ENCODE measurements around the gene METAP2. TPM values are rescaled to one million over a fixed set of nuclear protein-coding genes. Genes with fewer than 3 reads are reported as not detected.
"Not testable (repeated sequence)": the region's sequence is repeated elsewhere in the genome, so short reads cannot be mapped to it uniquely, and the experiment has no call there.

METAP2 gene
- total and polyA plus RNA-seq, 2 of the 8 experiments (the other 6 are each of a cell fraction or from before 2014, with no cell fraction given): 41.3 to 114 TPM

DNA sequence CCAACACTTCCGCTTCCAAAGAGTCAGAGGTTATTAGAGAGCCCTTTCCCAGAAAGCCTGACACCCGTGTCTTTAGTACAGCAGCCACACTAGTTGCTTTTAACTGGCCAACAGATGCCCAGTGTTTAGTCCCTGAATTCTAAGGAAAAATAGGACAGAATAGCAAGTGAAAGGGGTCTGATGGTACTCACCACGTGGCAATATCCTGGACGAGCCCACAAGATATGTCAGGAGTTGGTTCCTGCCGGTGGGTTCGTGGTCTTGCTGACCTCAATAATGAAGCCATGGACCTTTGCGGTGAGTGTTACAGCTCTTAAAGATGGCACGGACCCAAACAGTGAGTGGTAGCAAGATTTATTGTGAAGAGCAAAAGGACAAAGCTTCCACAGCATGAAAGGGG, 16.3 kb upstream of the METAP2 start:
- H3K23me2 ChIP-seq (ENCODE audit: low read depth, low read length); H3K36me3 ChIP-seq (ENCODE audit: control insufficient read depth in 2 of 4, insufficient read depth in 4 of 4, low read length in 3 of 4); H3K4ac ChIP-seq (replicated peaks; ENCODE audit: insufficient read length, low read depth, low read length); FAIRE-seq; H4K5ac ChIP-seq (ENCODE audit: insufficient read length, low read depth, low read length); H3K4me3 ChIP-seq (ENCODE audit: extremely low read depth in 1 of 4, insufficient read depth in 2 of 4, low read depth in 3 of 4, low read length in 4 of 4); H2BK12ac ChIP-seq (ENCODE audit: low read depth, low read length); H2BK5ac ChIP-seq (ENCODE audit: low read depth, low read length); DNase-seq (ENCODE audit: low read depth in 1 of 2, low spot score in 2 of 2); H2AFZ ChIP-seq (ENCODE audit: low read length); H3K56ac ChIP-seq (replicated peaks; ENCODE audit: insufficient read length, low read depth, low read length); H3K27me3 ChIP-seq (replicated peaks in 1 of 4; ENCODE audit: control insufficient read depth in 3 of 4, extremely low read depth in 1 of 4, insufficient read depth in 3 of 4, low read length in 3 of 4); H3K14ac ChIP-seq (ENCODE audit: insufficient read length); H3K4me2 ChIP-seq (ENCODE audit: insufficient read depth in 1 of 2, low read depth in 2 of 2, low read length in 2 of 2); H3K79me1 ChIP-seq (ENCODE audit: low read depth, low read length); H2BK15ac ChIP-seq (ENCODE audit: low read length); H4K20me1 ChIP-seq (replicated peaks in 1 of 2; ENCODE audit: control insufficient read depth in 1 of 2, insufficient read depth in 2 of 2, low read length in 2 of 2); H4K91ac ChIP-seq (replicated peaks; ENCODE audit: insufficient read length, low read length); H2AK5ac ChIP-seq (ENCODE audit: low read depth, low read length); H3K9ac ChIP-seq (replicated peaks in 1 of 4; ENCODE audit: extremely low read depth in 1 of 4, low read depth in 3 of 4, low read length in 3 of 4); H3K23ac ChIP-seq (ENCODE audit: insufficient read length); H3K27ac ChIP-seq (ENCODE audit: low read depth, low read length); H3K4me1 ChIP-seq (replicated peaks in 1 of 4; ENCODE audit: control insufficient read depth in 3 of 4, insufficient read depth in 4 of 4, low read length in 3 of 4); H3K79me2 ChIP-seq (ENCODE audit: control insufficient read depth in 1 of 2, insufficient read depth in 2 of 2, low read length in 2 of 2); H2BK120ac ChIP-seq (replicated peaks; ENCODE audit: low read depth, low read length); CTCF ChIA-PET (ENCODE audit: partially characterized antibody); H4K8ac ChIP-seq (ENCODE audit: extremely low read depth, insufficient read depth, low read length); H2BK20ac ChIP-seq (ENCODE audit: low read length); H3K18ac ChIP-seq (ENCODE audit: extremely low read depth, low read length): not testable (repeated sequence)
- POLR2A ChIA-PET (ENCODE audit: partially characterized antibody): interaction anchor here (1.9 kb wide), 1 partner anchor 16 kb away, joined by 5 read pairs; the partner anchor contains the start of gene METAP2
- WGBS, 2 experiments (ENCODE audit: extremely low coverage in 1 of 2, insufficient coverage in 1 of 2, insufficient read length in 1 of 2, insufficient replicate concordance in 2 of 2, low coverage in 1 of 2, low lambda C conversion rate in 2 of 2, missing lambda C conversion rate in 1 of 2): 90% methylated on average over 8 of the region's 8 CpGs; no CpG with 5 or more reads in 1 of the 2 experiments
- peaks cover 15 to 19% of the 10 kb centered on the region in 2 experiments; a peak in 2 of 4 replicates for H3K9me3 ChIP-seq (ENCODE audit: insufficient read depth in 2 of 2, low read depth in 1 of 2, low read length in 1 of 2)

All from H1 (cell line).